Left renal pelvis (tissue), 4 donors: ENCODE results near the gene PRXL2B. TPM values are rescaled to one million over a fixed set of nuclear protein-coding genes. Genes with fewer than 3 reads are reported as not detected.

Source experiments
- DNase-seq, 4 donors: peaks; one replicate each; pipeline ENCODE4 v3.0.0-alpha.2; 2013; ENCODE audit warnings: low read depth in 4 of 4, low spot score in 3 of 4
- polyA plus RNA-seq, 4 donors: library from polyadenylated mRNA; unstranded; fragments of 120-200 nt; gene quantifications; one replicate each; pipeline ENCODE4 v1.2.1, GENCODE V29; 2013; ENCODE audit not compliant: insufficient read length in 4 of 4

Gene PRXL2B, protein sequence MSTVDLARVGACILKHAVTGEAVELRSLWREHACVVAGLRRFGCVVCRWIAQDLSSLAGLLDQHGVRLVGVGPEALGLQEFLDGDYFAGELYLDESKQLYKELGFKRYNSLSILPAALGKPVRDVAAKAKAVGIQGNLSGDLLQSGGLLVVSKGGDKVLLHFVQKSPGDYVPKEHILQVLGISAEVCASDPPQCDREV
- 10 to 100 TPM; 16.9 to 48.1 (median 36.5) TPM for polyA plus RNA-seq

- peak; percentile 92 to 96 (median 96) for DNase-seq
Observed at GRCh38 chr1:2586154-2587070, at the start of gene PRXL2B. PRXL2B (plus strand) TSS chr1:2586777; CDS start chr1:2586886, 109 bp downstream.

DNA sequence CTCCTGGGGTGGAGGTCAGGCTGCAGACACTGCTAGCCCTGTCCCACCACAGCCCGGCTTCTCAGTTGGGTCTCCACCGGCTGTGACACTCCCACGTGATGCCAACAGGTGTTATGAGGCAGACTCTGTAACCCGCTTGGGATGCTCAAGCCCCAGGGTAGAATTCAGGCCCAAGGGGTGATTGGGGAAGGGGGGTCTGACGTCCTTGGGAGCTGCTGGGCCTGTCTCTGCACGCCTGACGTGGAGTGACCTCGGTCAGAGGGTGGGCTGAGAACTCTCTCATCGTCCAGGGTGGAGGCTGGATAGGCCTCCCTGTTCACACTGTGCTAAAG lies 48.8 kb upstream of the PRXL2B start:
- no peak for DNase-seq

DNA sequence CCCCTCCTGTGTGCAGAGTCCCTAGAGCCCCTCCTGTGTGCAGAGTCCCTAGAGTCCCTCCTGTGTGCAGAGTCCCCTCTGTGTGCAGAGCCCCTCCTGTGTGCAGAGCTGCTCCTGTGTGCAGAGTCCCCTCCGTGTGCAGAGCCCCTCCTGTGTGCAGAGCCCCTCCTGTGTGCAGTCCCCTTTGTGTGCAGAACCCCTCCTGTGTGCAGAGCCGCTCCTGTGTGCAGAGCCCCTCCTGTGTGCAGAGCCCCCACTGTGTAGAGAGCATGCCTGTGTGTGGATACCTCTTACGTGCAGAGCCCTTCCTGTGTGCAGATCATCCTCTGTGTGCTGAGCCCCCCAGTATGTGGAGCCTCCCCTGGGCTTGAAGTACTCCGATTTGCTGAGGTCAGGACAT lies 48.2 kb upstream of the PRXL2B start:
- no peak for DNase-seq

- no peak for DNase-seq
Observed at GRCh38 chr1:2538872-2539271, 47.7 kb upstream of the PRXL2B start.

DNA sequence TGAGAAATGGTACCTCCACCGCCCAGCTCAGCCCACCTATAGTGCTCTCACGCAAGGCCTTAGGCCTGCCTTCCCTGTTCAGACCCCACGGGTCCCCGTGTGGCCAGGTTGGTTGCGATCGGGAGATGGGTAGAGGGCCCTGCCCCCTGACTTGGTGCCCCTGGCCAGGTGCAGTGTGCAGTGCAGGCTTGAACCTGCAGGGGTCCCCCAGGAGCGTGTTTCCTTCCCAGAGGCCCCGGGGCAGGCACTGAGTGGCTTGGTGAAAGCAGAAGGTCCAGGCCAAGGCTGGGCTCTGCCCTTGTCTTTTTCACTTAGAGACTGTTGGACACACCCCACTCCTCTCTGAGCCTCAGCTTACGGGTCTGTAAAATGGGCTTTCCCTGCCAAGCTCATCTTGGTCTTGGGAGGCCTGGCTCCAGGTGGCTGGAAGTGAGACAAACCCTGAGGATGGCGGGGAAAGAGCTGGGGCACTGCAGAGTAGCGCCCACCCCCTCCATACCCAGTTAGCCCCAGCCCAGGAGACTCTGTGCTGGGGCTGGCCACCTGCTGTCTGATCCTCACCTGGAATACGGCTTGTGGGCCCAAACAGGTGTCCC lies 47.2 kb upstream of the PRXL2B start:
- no peak for DNase-seq

DNA sequence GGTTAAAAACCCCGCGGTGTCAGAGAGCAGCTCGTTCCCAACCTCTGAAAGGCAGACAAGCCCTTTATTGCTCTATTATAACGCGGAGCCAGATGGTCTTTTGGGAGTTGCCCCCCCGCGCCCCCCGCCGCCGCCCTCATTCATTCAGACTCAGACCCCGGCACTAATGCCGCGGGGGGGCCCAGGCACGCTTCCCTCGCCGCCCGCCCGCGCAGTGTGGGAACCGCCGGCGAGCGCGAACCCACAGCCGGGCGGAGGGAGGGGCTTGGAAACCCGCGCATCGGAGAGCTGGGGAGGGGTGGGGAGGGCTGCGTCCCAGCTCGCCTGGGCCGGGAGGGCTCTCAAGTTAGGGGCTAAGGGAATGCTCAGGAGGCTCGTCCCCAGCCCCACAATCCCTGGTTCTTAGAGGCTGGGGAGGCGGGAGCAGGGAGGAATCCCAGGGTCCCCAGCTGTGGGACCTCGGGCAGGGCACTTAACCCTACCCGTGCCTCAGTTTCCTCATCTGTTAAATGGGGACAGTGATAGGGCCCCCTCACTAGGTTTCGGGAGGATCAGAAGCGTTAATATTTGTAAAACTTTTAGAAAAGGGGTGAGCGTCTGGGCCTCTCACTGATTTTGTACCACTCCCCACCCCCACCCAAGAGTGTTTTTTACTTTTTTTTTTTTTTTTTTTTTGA lies 45.6 kb upstream of the PRXL2B start:
- no peak for DNase-seq

- DNase-seq, result no peak
Observed at GRCh38 chr1:2541619-2542245, 44.8 kb upstream of the PRXL2B start.

DNA sequence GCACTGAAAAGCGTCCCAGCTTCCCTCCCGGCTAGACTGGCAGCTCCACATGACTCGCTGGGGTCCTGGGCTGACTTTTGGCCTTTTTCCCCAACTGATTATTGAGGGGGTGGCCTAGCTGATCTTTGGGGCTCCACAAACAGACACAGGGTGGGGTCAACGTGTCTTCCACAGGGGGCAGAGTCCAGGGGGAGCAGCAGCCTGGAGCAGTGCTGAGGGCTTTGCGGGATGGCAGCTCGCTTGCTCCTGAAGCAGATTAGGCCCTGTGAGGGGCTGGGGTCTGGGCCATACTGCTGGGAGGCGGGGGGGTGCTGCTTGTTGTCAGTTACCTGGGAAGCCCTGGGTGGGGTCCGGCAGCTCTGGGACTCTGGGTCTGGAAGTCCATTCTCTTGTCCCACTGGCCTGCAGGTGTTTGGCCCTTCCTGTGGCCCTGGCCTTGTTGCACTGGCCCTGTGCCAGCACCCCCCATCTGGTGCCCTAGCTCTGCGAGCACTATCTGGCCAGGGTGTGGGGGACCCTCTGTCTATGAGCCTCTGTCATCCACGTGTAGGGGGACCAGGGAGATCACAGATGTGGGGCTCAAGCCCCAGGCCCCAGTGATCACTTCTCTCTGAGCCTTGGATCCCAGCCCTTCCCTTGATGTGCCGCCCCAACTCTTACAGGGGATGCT lies 44.2 kb upstream of the PRXL2B start:
- no peak for DNase-seq

- DNase-seq, result no peak
Observed at GRCh38 chr1:2543543-2544092, 43.0 kb upstream of the PRXL2B start.

DNA sequence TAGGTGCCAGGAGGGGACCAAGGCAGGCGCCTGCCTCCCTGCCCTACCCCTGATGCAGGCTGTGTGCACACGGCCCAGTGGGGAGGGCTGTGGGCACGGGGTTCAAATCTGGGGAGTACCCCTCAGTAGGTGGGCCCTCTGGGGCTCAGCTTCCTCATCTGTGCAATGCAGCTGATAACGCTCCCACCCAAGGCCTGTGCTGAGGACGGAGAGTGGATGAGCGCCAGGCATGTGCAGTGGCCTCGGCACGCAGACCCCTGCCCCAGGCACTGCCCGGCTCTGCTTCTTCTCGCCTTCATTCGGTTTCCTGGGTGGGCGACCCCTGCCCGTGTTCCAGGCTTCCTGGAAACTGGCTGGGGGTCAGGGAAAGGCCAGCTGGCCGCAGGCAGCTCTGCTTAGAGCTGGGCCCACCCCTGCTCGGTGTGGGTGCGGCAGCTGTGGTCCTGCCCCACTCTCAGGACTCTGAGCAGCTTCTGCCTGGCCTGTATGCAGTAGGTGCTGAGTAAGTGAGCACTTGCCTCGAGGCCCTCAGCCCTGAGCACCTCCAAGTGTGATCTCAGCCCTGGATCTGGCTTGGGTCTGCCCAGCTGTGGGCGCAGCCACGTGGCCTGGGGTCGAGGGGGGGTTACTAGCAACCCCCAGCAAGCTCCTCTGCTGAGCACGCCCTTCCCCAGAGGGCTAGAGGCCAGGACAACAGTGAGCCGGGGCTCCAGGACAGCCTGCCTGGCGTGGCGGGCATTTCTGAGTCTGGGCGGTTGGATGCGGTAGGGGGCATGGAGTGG lies 42.3 kb upstream of the PRXL2B start:
- no peak for DNase-seq

- DNase-seq, result no peak
Observed at GRCh38 chr1:2544875-2545640, 41.5 kb upstream of the PRXL2B start.

- peak in 2 of 4 donors; percentile 69 to 74 for DNase-seq
Observed at GRCh38 chr1:2545754-2546514, 40.6 kb upstream of the PRXL2B start.

DNA sequence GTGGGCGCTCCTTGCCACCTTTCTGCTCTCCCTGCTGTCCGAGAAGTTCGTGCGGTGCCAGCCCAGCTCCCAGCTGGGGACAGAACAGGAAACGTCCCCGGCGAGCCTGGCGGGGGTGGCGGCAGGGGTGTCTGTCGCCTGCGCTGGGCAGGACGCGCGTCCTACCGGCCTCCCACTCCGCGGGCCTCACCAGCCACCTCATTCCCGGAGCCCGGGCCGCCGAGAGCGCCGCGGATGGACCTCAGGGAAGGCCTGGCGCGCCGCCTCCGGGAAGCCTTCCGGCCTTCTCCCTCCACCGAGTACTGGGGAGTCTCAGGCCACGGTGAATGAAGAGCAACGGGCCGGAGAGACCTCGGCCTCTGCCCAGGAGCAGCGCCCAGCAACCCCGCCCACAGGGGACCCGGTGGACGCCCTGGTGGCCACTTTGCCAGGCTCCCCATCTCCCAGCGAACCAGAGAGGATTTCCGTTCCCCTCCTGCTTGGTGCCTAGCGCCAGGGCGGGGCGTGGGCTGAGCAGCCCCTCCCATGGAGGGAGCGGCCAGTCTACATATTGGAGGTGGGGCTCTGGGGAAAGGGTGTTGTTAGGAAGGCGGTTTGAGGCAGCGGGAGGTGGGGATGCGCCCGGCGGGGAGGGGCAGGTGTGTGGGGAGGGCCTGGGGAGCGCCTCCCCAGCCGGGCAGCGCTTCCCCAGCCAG lies 39.9 kb upstream of the PRXL2B start:
- no peak for DNase-seq

DNA sequence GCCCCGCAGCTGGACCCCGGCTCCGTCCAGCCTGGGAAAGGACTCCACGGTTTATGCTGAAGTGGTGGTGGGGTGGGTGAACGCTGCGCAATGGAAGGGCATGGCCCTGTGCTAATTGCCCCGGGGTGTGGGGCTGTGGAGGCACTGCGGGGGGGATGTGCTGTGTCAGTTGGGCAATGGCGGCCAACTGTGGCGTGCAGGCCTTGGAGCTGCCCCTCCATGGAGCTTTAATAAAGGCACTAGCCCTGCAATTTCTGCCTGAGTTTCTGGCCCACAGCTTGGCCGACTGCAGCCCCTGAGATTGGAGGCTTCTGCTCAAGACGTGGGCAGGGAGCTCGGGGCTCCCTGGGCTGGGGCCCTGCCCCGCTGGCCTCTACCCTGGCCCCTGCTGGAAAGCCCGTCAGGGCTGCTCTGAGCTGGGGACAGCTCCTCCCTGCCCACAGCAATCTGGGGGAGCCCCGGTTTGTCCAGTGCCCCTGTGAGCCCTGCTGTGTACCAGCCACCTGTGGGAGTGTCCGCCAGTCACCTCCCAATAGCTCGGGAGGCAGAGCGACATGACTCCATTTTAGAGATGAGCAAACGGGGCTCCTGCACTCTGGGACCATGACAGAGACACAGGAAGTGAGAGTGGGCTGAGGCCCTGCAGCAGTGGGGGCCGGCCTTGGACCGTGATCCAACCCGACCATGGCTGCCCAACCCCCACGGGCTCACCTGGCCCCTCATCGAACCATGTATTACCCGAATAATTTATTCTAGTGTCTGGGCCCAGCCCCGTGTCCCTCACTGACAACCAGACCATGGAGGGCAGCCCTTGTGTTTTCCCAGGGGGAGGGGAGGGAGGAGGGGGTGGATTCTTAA lies 39.1 kb upstream of the PRXL2B start:
- no peak for DNase-seq

DNA sequence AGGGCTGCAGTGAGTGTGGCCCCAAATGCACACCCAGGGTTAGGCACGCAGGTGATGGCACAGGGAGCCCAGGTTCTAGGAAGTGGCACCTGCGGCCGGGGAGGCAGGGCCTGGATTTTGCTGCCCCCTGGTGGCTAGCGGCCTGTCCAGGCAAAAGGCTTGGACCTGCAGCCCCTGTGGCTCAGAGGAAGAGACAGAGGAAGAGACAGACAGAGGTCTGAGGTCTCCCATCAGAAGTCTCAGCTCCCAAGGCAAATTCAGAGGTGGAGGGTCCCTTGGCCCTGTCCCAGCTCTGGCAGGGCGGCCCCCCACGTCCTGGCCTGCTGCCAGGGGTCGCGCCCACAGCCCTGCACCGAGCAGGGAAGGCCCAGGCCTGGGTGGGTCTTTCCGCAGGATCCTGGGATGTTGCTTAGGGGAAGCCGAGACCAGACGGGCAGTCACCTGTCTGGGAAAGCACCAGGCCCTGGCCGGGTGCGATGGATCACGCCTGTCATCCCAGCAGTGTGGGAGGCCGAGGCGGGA lies 38.4 kb upstream of the PRXL2B start:
- DNase-seq, result no peak
